HAP-1 (cell line): ENCODE results near the gene CNTNAP4.
A peak's percentile ranks its signal among the peaks of the same experiment; 100 is the strongest.

ENCODE experiments used
- DNase-seq, 2 experiments: peaks; one replicate each; pipeline ENCODE4 v3.0.0-alpha.2; 2016 to 2020; ENCODE audit warnings: low spot score in 2 of 2
- H3K27me3 ChIP-seq: fragments of 250-450 bp; sonication (Bioruptor Pico); 2 replicates; pipeline ENCODE4 v1.5.1; 2020; ENCODE audit warnings: low read depth, mild to moderate bottlenecking, moderate library complexity
- H3K36me3 ChIP-seq: fragments of 250-450 bp; sonication (Bioruptor Pico); replicated peaks from 2 replicates; pipeline ENCODE4 v1.5.1; 2020; ENCODE audit warnings: mild to moderate bottlenecking
- H3K4me1 ChIP-seq: fragments of 250-450 bp; sonication (Bioruptor Pico); 2 replicates; pipeline ENCODE4 v1.5.1; 2020; ENCODE audit warnings: mild to moderate bottlenecking
- H3K4me3 ChIP-seq: fragments of 250-450 bp; sonication (Bioruptor Pico); 2 replicates; pipeline ENCODE4 v1.5.1; 2020; ENCODE audit warnings: mild to moderate bottlenecking, moderate library complexity
- H3K9me3 ChIP-seq: fragments of 250-450 bp; sonication (Bioruptor Pico); 2 replicates; pipeline ENCODE4 v1.5.1; 2020; ENCODE audit warnings: mild to moderate bottlenecking, moderate library complexity
- in situ Hi-C: fragments of 300-500 bp; cut with MboI; formaldehyde crosslinking; loops from 3 replicates; pipeline ENCODE4 v1.14.3; 2020; ENCODE audit warnings: low sequenced_read_pairs, inconsistent platforms, mixed read lengths

CNTNAP4 gene

GRCh38 chr16:76276745-76277438 lies at the start of gene CNTNAP4:
TSS of gene CNTNAP4 (plus strand) at chr16:76277401. CDS start at chr16:76277663, 262 bp downstream.
- no peaks in the 10 kb centered on the region for H3K36me3 ChIP-seq
- no peaks in the 10 kb centered on the region for H3K27me3 ChIP-seq
- no peak within 1 kb of the TSS for H3K4me3 ChIP-seq
- in situ Hi-C loops: no loop called here
- no peaks in the 10 kb centered on the region for H3K4me1 ChIP-seq
- no peaks in the 10 kb centered on the region for H3K9me3 ChIP-seq
- peak in 1 of 2 experiments; percentile 23 for DNase-seq

GRCh38 chr16:76228546-76229146 lies 48.6 kb upstream of the CNTNAP4 start:
- Histone ChIP-seq H3K9me3 (no peaks in the 10 kb centered on the region), H3K27me3 (no peaks in the 10 kb centered on the region), H3K36me3 (no peaks in the 10 kb centered on the region), H3K4me1 (no peaks in the 10 kb centered on the region), H3K4me3 (no peak overlapping the region)
- DNase-seq: no peak
- in situ Hi-C loops: no loop called here

GRCh38 chr16:76232704-76233103 lies 44.5 kb upstream of the CNTNAP4 start:
- in situ Hi-C loops: no loop called here

DNA sequence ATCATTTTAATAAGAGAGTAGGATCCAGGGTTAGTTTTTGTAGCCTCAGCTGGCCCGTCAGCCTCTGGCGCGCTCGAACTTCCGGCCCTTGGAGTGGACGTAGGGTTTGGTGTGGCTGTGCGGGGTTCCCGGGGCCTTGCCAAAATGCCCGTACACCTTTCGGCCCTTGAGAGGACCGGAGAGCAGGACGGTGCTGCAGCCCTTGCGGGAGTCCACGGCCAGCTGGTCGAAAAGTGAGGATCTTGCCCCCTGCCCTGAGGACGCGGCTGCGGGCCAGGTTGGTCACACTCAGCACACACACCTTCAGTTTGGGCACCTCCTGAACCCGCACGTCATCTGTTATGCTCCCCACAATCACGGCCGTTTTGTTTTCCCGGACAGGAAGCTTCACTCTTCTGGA lies 42.2 kb upstream of the CNTNAP4 start:
- Histone ChIP-seq H3K36me3 (no peaks in the 10 kb centered on the region), H3K27me3 (no peaks in the 10 kb centered on the region), H3K4me3 (no peak overlapping the region), H3K9me3 (no peaks in the 10 kb centered on the region), H3K4me1 (no peaks in the 10 kb centered on the region)
- in situ Hi-C loops: no loop called here
- no peak for DNase-seq

More at GRCh38 chr16:76232704-76233103, 44.5 kb upstream of the CNTNAP4 start:
- H3K36me3 ChIP-seq: no peaks in the 10 kb centered on the region
- no peak for DNase-seq
- no peaks in the 10 kb centered on the region for H3K9me3 ChIP-seq
- H3K4me3 ChIP-seq: no peak overlapping the region
- H3K27me3 ChIP-seq: no peaks in the 10 kb centered on the region
- H3K4me1 ChIP-seq: no peaks in the 10 kb centered on the region

GRCh38 chr16:76235426-76235825 lies 41.8 kb upstream of the CNTNAP4 start:
- in situ Hi-C loops: no loop called here

GRCh38 chr16:76237471-76237870 lies 39.7 kb upstream of the CNTNAP4 start:
- Histone ChIP-seq H3K9me3 (no peaks in the 10 kb centered on the region), H3K27me3 (no peaks in the 10 kb centered on the region), H3K4me1 (no peaks in the 10 kb centered on the region), H3K4me3 (no peak overlapping the region), H3K36me3 (no peaks in the 10 kb centered on the region)
- DNase-seq: no peak
- in situ Hi-C loops: no loop called here

More at GRCh38 chr16:76235426-76235825, 41.8 kb upstream of the CNTNAP4 start:
- Histone ChIP-seq H3K36me3 (no peaks in the 10 kb centered on the region), H3K4me1 (no peaks in the 10 kb centered on the region), H3K27me3 (no peaks in the 10 kb centered on the region), H3K9me3 (no peaks in the 10 kb centered on the region), H3K4me3 (no peak overlapping the region)
- no peak for DNase-seq

DNA sequence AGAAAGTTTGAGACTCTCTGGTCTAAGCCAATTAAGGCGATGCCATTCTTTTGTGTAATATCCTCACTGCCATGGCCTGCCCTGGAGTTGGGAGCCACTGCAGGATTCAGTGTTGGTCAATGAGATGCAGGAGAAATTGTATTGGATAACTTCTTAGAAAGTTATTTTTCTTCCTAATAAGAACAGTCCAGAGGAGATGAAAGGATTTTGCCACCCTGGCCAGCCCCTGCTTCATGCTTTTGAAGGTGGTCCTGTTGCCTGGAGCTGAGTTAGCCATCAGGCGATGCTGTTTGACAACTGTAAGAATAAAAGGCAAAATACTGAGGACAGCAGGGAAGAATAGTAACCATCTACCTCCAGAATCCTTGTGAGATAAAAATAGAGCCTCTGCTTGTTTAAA lies 35.4 kb upstream of the CNTNAP4 start:
- in situ Hi-C loops: no loop called here
- H3K4me1 ChIP-seq: no peaks in the 10 kb centered on the region

GRCh38 chr16:76243620-76244019 lies 33.6 kb upstream of the CNTNAP4 start:
- in situ Hi-C loops: no loop called here
- no peak overlapping the region for H3K4me3 ChIP-seq
- no peaks in the 10 kb centered on the region for H3K36me3 ChIP-seq
- no peaks in the 10 kb centered on the region for H3K27me3 ChIP-seq
- no peaks in the 10 kb centered on the region for H3K9me3 ChIP-seq
- no peak for DNase-seq
- no peaks in the 10 kb centered on the region for H3K4me1 ChIP-seq

More for the DNA sequence above, 35.4 kb upstream of the CNTNAP4 start:
- no peak overlapping the region for H3K4me3 ChIP-seq
- H3K27me3 ChIP-seq: no peaks in the 10 kb centered on the region
- H3K9me3 ChIP-seq: no peaks in the 10 kb centered on the region
- no peaks in the 10 kb centered on the region for H3K36me3 ChIP-seq
- no peak for DNase-seq

- Histone ChIP-seq H3K4me3 (no peak overlapping the region), H3K36me3 (no peaks in the 10 kb centered on the region), H3K27me3 (no peaks in the 10 kb centered on the region), H3K4me1 (no peaks in the 10 kb centered on the region), H3K9me3 (no peaks in the 10 kb centered on the region)
- in situ Hi-C loops: no loop called here
- DNase-seq: no peak
Measured at GRCh38 chr16:76246587-76246986, 30.6 kb upstream of the CNTNAP4 start.

DNA sequence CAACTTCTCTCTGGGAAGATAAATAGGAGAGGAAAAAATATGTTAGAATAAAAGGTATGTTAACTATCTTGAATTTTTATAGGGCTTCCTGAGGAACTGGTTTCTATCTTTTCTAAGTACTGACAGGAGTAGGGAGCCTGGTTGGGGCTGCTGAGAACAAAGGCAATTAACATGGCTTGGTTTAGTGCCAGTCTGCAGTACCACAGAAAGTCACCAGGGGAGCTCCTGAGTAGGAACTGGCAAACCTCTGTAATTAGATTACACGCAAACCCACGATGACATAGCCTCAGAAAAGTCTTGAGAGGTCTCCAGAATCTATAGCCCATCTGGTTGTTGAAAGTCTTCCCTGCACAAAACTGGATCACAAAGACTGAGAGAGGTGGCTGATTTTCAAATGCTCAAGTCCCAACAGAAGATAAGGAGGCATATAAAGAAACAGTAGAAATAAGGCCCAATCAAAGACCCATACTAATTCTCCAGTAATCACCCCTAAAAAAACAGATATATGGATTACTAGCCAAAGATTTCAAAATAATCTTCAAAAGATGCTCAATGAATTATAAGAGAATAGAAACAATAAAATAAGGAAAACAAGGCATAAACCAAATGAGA lies 11.7 kb upstream of the CNTNAP4 start:
- Histone ChIP-seq H3K4me1 (no peaks in the 10 kb centered on the region), H3K36me3 (no peaks in the 10 kb centered on the region), H3K4me3 (no peak overlapping the region), H3K27me3 (no peaks in the 10 kb centered on the region), H3K9me3 (no peaks in the 10 kb centered on the region)
- in situ Hi-C loops: loop anchor here (25.0 kb wide), 1 partner anchor 478 kb away; no protein-coding TSS in a partner anchor
- peak; percentile 43 to 71 for DNase-seq

DNA sequence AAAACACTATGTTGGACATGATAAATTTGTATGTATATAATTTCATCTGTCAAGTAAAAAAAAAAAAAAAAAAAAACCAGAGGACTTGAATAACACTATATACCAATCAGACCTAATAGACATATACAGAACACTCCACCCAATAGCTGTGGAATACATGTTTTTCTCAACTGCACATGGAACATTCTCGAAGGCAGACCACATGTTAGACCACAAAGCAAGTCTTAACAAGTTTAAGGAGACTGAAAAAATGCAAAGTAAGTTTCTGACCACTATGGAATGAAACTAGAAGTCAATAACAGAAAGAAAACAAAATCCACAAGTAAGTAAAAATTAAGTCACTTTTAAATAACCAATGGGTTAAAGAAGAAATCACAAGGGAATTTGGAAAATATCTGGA lies 8.4 kb upstream of the CNTNAP4 start:
- Histone ChIP-seq H3K27me3 (no peaks in the 10 kb centered on the region), H3K36me3 (no peaks in the 10 kb centered on the region), H3K9me3 (no peaks in the 10 kb centered on the region), H3K4me1 (no peaks in the 10 kb centered on the region), H3K4me3 (no peak overlapping the region)
- in situ Hi-C loops: loop anchor here (25.0 kb wide), 1 partner anchor 482 kb away; no protein-coding TSS in a partner anchor
- no peak for DNase-seq

DNA sequence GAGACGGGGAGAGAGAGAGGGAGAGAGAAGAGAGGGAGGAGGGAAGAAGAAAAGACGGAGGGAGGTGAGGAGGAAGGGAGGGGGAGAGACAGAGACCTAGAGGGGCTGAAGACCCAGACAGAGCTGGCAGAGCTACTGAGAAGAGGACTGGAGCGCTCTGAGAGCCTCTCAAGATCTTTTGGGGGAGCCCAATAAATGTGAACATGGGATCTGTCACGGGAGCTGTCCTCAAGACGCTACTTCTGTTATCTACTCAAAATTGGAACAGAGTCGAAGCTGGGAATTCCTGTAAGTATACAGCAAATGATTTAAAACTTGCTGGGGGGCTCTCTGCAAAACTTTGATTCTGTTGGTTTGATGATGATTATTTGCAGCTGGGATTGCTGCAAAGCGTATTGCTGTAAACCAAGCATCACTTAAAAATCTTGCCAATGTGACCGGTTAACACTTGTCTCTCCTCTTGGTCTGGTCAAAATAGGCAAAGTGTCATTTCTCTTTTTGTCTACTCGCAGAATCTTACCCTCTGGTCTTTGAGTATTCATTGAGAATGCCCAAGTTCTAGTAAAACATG lies 344 bp downstream of the CNTNAP4 start:
- H3K36me3 ChIP-seq: no peaks in the 10 kb centered on the region
- no peak overlapping the region for H3K4me3 ChIP-seq
- H3K9me3 ChIP-seq: no peaks in the 10 kb centered on the region
- DNase-seq: no peak
- H3K27me3 ChIP-seq: no peaks in the 10 kb centered on the region
- H3K4me1 ChIP-seq: no peaks in the 10 kb centered on the region
- in situ Hi-C loops: no loop called here

DNA sequence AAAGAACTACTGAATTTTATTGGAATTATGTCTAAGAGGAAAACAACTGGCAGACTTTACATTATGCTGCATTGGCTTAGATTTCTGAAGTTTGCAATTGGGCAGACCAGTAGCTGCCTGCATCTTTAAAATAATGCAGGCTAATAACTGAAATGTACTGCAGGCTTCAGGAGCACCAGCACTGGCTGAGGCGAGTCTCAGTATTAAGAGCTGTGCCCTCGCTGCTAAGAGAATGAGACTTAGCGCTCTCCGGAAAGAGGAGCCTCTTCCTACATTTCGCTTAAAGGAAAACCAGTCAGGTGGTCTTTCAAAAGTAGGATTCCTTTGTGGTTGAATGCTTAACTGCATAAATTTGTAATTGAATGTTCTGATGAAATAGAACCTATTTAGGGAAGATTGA lies 885 bp downstream of the CNTNAP4 start:
- Histone ChIP-seq H3K4me3 (no peak overlapping the region), H3K4me1 (no peaks in the 10 kb centered on the region), H3K27me3 (no peaks in the 10 kb centered on the region), H3K9me3 (no peaks in the 10 kb centered on the region), H3K36me3 (no peaks in the 10 kb centered on the region)
- in situ Hi-C loops: no loop called here
- no peak for DNase-seq

DNA sequence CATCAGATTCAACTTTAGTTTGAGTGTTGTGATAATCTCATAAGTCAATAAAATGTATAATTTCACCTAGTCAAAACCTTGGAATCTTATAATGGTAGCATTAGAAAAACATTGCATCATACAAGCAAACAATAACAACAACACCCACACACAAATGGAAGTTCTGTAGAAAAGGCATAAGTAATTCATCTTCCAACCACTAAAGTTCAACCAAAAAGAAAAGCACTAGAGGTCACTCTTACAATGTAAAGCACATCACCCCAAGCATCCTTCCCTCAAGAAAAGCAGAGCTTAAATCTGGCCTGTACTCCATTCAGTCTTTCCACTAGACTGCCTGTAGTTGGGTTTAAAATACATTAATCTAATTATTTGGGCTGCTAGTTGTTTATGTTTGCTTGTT lies 1.8 kb downstream of the CNTNAP4 start:
- Histone ChIP-seq H3K4me3 (no peak overlapping the region), H3K9me3 (no peaks in the 10 kb centered on the region), H3K4me1 (no peaks in the 10 kb centered on the region), H3K27me3 (no peaks in the 10 kb centered on the region), H3K36me3 (no peaks in the 10 kb centered on the region)
- peak in 1 of 2 experiments; percentile 6 for DNase-seq
- in situ Hi-C loops: no loop called here
